ENCODE measurements around the gene DNMT3L.

The DNMT3L gene

GRCh38 chr21:44262338-44263056 is 800 bp upstream of the DNMT3L start:
- TF ChIP-seq REST (IDR thresholded peaks at IDR 0.05; ENCODE audit: low read depth) (no peak), EP300 (IDR thresholded peaks at IDR 0.05; ENCODE audit: borderline replicate concordance) (no peak), CREB1 (IDR thresholded peaks at IDR 0.05; ENCODE audit: low read depth) (no peak), YY1 (IDR thresholded peaks at IDR 0.05; ENCODE audit: low read depth) (no peak), TAF1 (IDR thresholded peaks at IDR 0.05; ENCODE audit: low read depth) (no peak), CEBPB (IDR thresholded peaks at IDR 0.05) (no peak), RAD21 (IDR thresholded peaks at IDR 0.05; ENCODE audit: low read depth) (no peak), TEAD4 (IDR thresholded peaks at IDR 0.05) (no peak), NFIC (IDR thresholded peaks at IDR 0.05) (no peak), EGR1 (IDR thresholded peaks at IDR 0.05) (no peak), ZBTB7A (IDR thresholded peaks at IDR 0.05; ENCODE audit: low read depth) (no peak), FOXM1 (IDR thresholded peaks at IDR 0.05; ENCODE audit: borderline replicate concordance, low read depth) (no peak)
- TF ChIP-seq, protein P1, sequence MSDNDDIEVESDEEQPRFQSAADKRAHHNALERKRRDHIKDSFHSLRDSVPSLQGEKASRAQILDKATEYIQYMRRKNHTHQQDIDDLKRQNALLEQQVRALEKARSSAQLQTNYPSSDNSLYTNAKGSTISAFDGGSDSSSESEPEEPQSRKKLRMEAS (IDR thresholded peaks at IDR 0.05) = no peak

GRCh38 chr21:44260791-44261631 is 686 bp downstream of the DNMT3L start:
- no peak for TF ChIP-seq EGR1 (IDR thresholded peaks at IDR 0.05)
- no peak for TF ChIP-seq ZBTB7A (IDR thresholded peaks at IDR 0.05; ENCODE audit: low read depth)
- TF ChIP-seq, protein P1 (IDR thresholded peaks at IDR 0.05) = no peak
- no peak for TF ChIP-seq REST (IDR thresholded peaks at IDR 0.05; ENCODE audit: low read depth)
- no peak for TF ChIP-seq USF1 (IDR thresholded peaks at IDR 0.05)
- TF ChIP-seq TEAD4 (IDR thresholded peaks at IDR 0.05) = no peak
- TF ChIP-seq RAD21 (IDR thresholded peaks at IDR 0.05; ENCODE audit: low read depth) = no peak
- TF ChIP-seq CEBPB (IDR thresholded peaks at IDR 0.05) = no peak
- TF ChIP-seq CREB1 (IDR thresholded peaks at IDR 0.05; ENCODE audit: low read depth) = no peak
- TF ChIP-seq YY1 (IDR thresholded peaks at IDR 0.05; ENCODE audit: low read depth) = no peak
- no peak for TF ChIP-seq EP300 (IDR thresholded peaks at IDR 0.05; ENCODE audit: borderline replicate concordance)
- TF ChIP-seq NFIC (IDR thresholded peaks at IDR 0.05) = no peak
- TF ChIP-seq TAF1 (IDR thresholded peaks at IDR 0.05; ENCODE audit: low read depth) = no peak
- no peak for TF ChIP-seq FOXM1 (IDR thresholded peaks at IDR 0.05; ENCODE audit: borderline replicate concordance, low read depth)
- no peak for TF ChIP-seq TCF12 (IDR thresholded peaks at IDR 0.05; ENCODE audit: low read depth)

DNA sequence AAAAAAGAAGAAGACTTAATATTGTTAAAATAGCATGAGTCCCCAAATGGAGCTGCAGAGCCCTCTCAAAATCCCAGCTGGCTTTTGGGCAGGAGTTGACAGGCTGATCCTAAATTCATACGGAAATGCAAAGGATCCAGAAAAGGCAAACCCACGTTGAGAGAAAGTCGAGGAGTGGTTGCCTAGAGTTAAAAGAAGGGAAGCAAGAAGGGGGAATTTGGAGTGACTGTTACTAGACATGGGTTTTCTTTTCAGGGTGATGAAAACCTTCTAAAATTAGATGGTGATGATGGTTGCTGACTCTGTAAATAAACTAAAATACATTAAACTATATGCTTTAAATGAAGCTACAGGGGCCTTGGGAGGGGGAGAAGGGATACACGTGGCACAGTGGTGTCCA is 1.6 kb downstream of the DNMT3L start:
- no peak for TF ChIP-seq YY1 (IDR thresholded peaks at IDR 0.05; ENCODE audit: low read depth)
- no peak for TF ChIP-seq FOXM1 (IDR thresholded peaks at IDR 0.05; ENCODE audit: borderline replicate concordance, low read depth)
- no peak for TF ChIP-seq TAF1 (IDR thresholded peaks at IDR 0.05; ENCODE audit: low read depth)
- TF ChIP-seq TEAD4 (IDR thresholded peaks at IDR 0.05) = no peak
- no peak for TF ChIP-seq TCF12 (IDR thresholded peaks at IDR 0.05; ENCODE audit: low read depth)
- TF ChIP-seq CREB1 (IDR thresholded peaks at IDR 0.05; ENCODE audit: low read depth) = no peak
- TF ChIP-seq, protein P1 (IDR thresholded peaks at IDR 0.05) = no peak
- TF ChIP-seq RAD21 (IDR thresholded peaks at IDR 0.05; ENCODE audit: low read depth) = no peak
- TF ChIP-seq USF1 (IDR thresholded peaks at IDR 0.05) = no peak
- TF ChIP-seq EGR1 (IDR thresholded peaks at IDR 0.05) = no peak
- no peak for TF ChIP-seq ZBTB7A (IDR thresholded peaks at IDR 0.05; ENCODE audit: low read depth)
- no peak for TF ChIP-seq CEBPB (IDR thresholded peaks at IDR 0.05)
- no peak for TF ChIP-seq EP300 (IDR thresholded peaks at IDR 0.05; ENCODE audit: borderline replicate concordance)
- TF ChIP-seq REST (IDR thresholded peaks at IDR 0.05; ENCODE audit: low read depth) = no peak
- no peak for TF ChIP-seq NFIC (IDR thresholded peaks at IDR 0.05)
